H1 (cell line): ENCODE measurements around the gene ARHGAP26. TPM values are rescaled to one million over a fixed set of nuclear protein-coding genes. Genes with fewer than 3 reads are reported as not detected.

Experiments used
- HDAC2 ChIP-seq, 2 experiments: fragments of 300-600 bp in 1 of 2; sonication (generic) in 1 of 2; IDR thresholded peaks; 2 replicates each; pipeline ENCODE4 v1.6.1; 2011 to 2012; ENCODE audit warnings: low read depth in 2 of 2, low read length in 2 of 2, mild to moderate bottlenecking in 2 of 2, moderate library complexity in 2 of 2, borderline replicate concordance in 1 of 2, inconsistent platforms in 1 of 2
- RXRA ChIP-seq: IDR thresholded peaks from 2 replicates; pipeline ENCODE4 v1.6.1; 2011; ENCODE audit warnings: low read depth, mild to moderate bottlenecking, low read length, moderate library complexity; ENCODE audit not compliant: insufficient read depth
- TAF1 ChIP-seq: IDR thresholded peaks from 2 replicates; pipeline ENCODE4 v1.6.1; 2011; ENCODE audit warnings: mild to moderate bottlenecking, low read depth, low read length
- polyA plus RNA-seq, 7 experiments: library from polyadenylated mRNA; depleted of rRNA in 3 of 7; stranded (reverse) in 5 of 7; unstranded in 2 of 7; fragments of >200 nt in 5 of 7; fragments of 200-250 nt in 2 of 7; gene quantifications; 1 replicate in 5 of 7; 2 replicates in 1 of 7; 4 replicates in 1 of 7; pipeline versions ENCODE4 v1.2.1 to v1.2.3, GENCODE V29; 2011 to 2013; ENCODE audit warnings: missing spikeins in 2 of 7, mixed read lengths in 2 of 7
- total RNA-seq: library from RNA; stranded (reverse); fragmentation: NEBNext Ultra II Directional; extraction: Animal tissue kit (Norgen Biotek cat#: 25700); gene quantifications from 2 replicates; pipeline ENCODE4 v1.2.1, GENCODE V29; 2021
- TF ChIP-seq, protein P1 (sequence below): fragments of 300-600 bp; sonication (generic); IDR thresholded peaks from 2 replicates; pipeline ENCODE4 v1.7.1; 2012; ENCODE audit warnings: low read length, moderate library complexity, mild to moderate bottlenecking, inconsistent platforms; ENCODE audit not compliant: insufficient replicate concordance

ARHGAP26 gene
- total and polyA plus RNA-seq, 2 of the 8 experiments (the other 6 are each of a cell fraction or from before 2014, with no cell fraction given), result 7.1 to 24.8 TPM

DNA sequence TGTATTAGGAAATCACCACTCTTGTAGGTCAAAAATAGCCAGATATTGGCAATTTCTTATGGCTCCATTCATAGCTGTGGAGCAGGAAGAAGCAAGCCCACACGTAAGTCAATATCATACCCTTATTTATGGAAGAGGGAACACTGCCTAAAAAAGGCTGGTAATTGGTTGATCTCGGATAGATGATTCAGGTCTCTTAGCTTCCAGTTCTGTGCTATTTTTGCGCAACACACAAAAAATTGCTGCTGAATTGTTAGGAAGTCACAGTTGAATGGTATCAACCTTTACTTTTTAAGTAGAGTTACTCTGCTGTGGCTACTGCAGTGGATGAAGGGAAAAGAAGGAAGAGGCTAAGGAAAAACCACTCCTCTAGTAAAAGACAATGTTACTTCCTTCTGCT, 168.8 kb downstream of the ARHGAP26 start (continued):
- TF ChIP-seq, protein P1, sequence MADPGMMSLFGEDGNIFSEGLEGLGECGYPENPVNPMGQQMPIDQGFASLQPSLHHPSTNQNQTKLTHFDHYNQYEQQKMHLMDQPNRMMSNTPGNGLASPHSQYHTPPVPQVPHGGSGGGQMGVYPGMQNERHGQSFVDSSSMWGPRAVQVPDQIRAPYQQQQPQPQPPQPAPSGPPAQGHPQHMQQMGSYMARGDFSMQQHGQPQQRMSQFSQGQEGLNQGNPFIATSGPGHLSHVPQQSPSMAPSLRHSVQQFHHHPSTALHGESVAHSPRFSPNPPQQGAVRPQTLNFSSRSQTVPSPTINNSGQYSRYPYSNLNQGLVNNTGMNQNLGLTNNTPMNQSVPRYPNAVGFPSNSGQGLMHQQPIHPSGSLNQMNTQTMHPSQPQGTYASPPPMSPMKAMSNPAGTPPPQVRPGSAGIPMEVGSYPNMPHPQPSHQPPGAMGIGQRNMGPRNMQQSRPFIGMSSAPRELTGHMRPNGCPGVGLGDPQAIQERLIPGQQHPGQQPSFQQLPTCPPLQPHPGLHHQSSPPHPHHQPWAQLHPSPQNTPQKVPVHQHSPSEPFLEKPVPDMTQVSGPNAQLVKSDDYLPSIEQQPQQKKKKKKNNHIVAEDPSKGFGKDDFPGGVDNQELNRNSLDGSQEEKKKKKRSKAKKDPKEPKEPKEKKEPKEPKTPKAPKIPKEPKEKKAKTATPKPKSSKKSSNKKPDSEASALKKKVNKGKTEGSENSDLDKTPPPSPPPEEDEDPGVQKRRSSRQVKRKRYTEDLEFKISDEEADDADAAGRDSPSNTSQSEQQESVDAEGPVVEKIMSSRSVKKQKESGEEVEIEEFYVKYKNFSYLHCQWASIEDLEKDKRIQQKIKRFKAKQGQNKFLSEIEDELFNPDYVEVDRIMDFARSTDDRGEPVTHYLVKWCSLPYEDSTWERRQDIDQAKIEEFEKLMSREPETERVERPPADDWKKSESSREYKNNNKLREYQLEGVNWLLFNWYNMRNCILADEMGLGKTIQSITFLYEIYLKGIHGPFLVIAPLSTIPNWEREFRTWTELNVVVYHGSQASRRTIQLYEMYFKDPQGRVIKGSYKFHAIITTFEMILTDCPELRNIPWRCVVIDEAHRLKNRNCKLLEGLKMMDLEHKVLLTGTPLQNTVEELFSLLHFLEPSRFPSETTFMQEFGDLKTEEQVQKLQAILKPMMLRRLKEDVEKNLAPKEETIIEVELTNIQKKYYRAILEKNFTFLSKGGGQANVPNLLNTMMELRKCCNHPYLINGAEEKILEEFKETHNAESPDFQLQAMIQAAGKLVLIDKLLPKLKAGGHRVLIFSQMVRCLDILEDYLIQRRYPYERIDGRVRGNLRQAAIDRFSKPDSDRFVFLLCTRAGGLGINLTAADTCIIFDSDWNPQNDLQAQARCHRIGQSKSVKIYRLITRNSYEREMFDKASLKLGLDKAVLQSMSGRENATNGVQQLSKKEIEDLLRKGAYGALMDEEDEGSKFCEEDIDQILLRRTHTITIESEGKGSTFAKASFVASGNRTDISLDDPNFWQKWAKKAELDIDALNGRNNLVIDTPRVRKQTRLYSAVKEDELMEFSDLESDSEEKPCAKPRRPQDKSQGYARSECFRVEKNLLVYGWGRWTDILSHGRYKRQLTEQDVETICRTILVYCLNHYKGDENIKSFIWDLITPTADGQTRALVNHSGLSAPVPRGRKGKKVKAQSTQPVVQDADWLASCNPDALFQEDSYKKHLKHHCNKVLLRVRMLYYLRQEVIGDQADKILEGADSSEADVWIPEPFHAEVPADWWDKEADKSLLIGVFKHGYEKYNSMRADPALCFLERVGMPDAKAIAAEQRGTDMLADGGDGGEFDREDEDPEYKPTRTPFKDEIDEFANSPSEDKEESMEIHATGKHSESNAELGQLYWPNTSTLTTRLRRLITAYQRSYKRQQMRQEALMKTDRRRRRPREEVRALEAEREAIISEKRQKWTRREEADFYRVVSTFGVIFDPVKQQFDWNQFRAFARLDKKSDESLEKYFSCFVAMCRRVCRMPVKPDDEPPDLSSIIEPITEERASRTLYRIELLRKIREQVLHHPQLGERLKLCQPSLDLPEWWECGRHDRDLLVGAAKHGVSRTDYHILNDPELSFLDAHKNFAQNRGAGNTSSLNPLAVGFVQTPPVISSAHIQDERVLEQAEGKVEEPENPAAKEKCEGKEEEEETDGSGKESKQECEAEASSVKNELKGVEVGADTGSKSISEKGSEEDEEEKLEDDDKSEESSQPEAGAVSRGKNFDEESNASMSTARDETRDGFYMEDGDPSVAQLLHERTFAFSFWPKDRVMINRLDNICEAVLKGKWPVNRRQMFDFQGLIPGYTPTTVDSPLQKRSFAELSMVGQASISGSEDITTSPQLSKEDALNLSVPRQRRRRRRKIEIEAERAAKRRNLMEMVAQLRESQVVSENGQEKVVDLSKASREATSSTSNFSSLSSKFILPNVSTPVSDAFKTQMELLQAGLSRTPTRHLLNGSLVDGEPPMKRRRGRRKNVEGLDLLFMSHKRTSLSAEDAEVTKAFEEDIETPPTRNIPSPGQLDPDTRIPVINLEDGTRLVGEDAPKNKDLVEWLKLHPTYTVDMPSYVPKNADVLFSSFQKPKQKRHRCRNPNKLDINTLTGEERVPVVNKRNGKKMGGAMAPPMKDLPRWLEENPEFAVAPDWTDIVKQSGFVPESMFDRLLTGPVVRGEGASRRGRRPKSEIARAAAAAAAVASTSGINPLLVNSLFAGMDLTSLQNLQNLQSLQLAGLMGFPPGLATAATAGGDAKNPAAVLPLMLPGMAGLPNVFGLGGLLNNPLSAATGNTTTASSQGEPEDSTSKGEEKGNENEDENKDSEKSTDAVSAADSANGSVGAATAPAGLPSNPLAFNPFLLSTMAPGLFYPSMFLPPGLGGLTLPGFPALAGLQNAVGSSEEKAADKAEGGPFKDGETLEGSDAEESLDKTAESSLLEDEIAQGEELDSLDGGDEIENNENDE, result no peak
- TF ChIP-seq HDAC2 (IDR thresholded peaks at IDR 0.05; ENCODE audit: borderline replicate concordance in 1 of 2, low read depth in 2 of 2, low read length in 2 of 2) (no peak), RXRA (no peak), TAF1 (no peak)
- TF ChIP-seq, all 59 proteins: peak for 0
